GM19372 (cell line): ENCODE measurements around the gene CAMTA1.

ENCODE experiments used
- ATAC-seq: cut with Tn5 transposase; IDR thresholded peaks from one replicate; pipeline ENCODE4 v1.9.1; 2021; ENCODE audit warnings: mild to moderate bottlenecking, low read depth, moderate library complexity; ENCODE audit not compliant: unreplicated experiment

The CAMTA1 gene

GRCh38 chr1:7207875-7208646 is 422.8 kb downstream of the CAMTA1 start:
- ATAC-seq: no peak

GRCh38 chr1:7208647-7209180 is 423.5 kb downstream of the CAMTA1 start:
- ATAC-seq: no peak

- no peak for ATAC-seq
These were observed 424.1 kb downstream of the CAMTA1 start for GRCh38 chr1:7209336-7209735.

GRCh38 chr1:7218210-7218832 is 433.1 kb downstream of the CAMTA1 start:
- ATAC-seq: no peak

GRCh38 chr1:7219031-7219430 is 433.8 kb downstream of the CAMTA1 start:
- ATAC-seq: no peak

- ATAC-seq: no peak
These were observed 434.8 kb downstream of the CAMTA1 start for GRCh38 chr1:7220007-7220406.

GRCh38 chr1:7220712-7221252 is 435.5 kb downstream of the CAMTA1 start:
- no peak for ATAC-seq

- ATAC-seq: no peak
These were observed 436.8 kb downstream of the CAMTA1 start for GRCh38 chr1:7221826-7222694.

GRCh38 chr1:7222695-7223015 is 437.4 kb downstream of the CAMTA1 start:
- no peak for ATAC-seq

- ATAC-seq: no peak
These were observed 438.3 kb downstream of the CAMTA1 start for GRCh38 chr1:7223334-7224080.

- ATAC-seq: no peak
These were observed 438.9 kb downstream of the CAMTA1 start for GRCh38 chr1:7224081-7224534.

- ATAC-seq: no peak
These were observed 439.4 kb downstream of the CAMTA1 start for GRCh38 chr1:7224644-7225043.

GRCh38 chr1:7225711-7226505 is 440.7 kb downstream of the CAMTA1 start:
- ATAC-seq: no peak

GRCh38 chr1:7227654-7228053 is 442.4 kb downstream of the CAMTA1 start:
- ATAC-seq: no peak

GRCh38 chr1:7228252-7228961 is 443.2 kb downstream of the CAMTA1 start:
- ATAC-seq: no peak

GRCh38 chr1:7229186-7229585 is 443.9 kb downstream of the CAMTA1 start:
- ATAC-seq: no peak

GRCh38 chr1:7229696-7230631 is 444.7 kb downstream of the CAMTA1 start:
- no peak for ATAC-seq
